K562 (cell line): ENCODE measurements around the gene IP6K1.
"Not testable (repeated sequence)": the region's sequence is repeated elsewhere in the genome, so short reads cannot be mapped to it uniquely, and the experiment has no call there.

ENCODE experiments used
- CTCF ChIP-seq, 3 experiments: IDR thresholded peaks in 2 of 3; conservative IDR thresholded peaks in 1 of 3; 2 replicates each; pipeline ENCODE4 v1.5.1; 2011 to 2012; ENCODE audit warnings: low read length in 3 of 3, mild to moderate bottlenecking in 3 of 3, control low read depth in 2 of 3, improper control_type of control experiment in 1 of 3, inconsistent platforms in 1 of 3, low read depth in 1 of 3, mixed read lengths in 1 of 3, moderate library complexity in 1 of 3; ENCODE audit not compliant: insufficient read depth in 2 of 3
- EGR1 ChIP-seq: fragments of 450-650 bp; conservative IDR thresholded peaks from 2 replicates; pipeline ENCODE4 v1.6.1; 2017; ENCODE audit warnings: mild to moderate bottlenecking
- FOXK2 ChIP-seq, 2 experiments: fragments of 450-650 bp; IDR thresholded peaks in 1 of 2; conservative IDR thresholded peaks in 1 of 2; 2 replicates each; pipeline ENCODE4 v1.6.1; 2016; ENCODE audit warnings: low read depth in 2 of 2, mild to moderate bottlenecking in 1 of 2
- GATAD2A ChIP-seq: fragments of 450-650 bp; IDR thresholded peaks from 2 replicates; pipeline ENCODE4 v1.6.1; 2017
- HMG20B ChIP-seq: fragments of 250-450 bp; sonication (Bioruptor Pico); IDR thresholded peaks from 2 replicates; pipeline ENCODE4 v1.5.0; 2021; ENCODE audit warnings: mild to moderate bottlenecking
- RNF2 ChIP-seq: sonication (generic); IDR thresholded peaks from 2 replicates; pipeline ENCODE4 v1.6.1; 2016
- TF ChIP-seq, protein P1 (sequence below): sonication (generic); formaldehyde crosslinking; IDR thresholded peaks from 2 replicates; pipeline ENCODE4 v1.8.1; 2023; ENCODE audit warnings: mild to moderate bottlenecking, missing genetic modification reagents, moderate library complexity
- TF ChIP-seq, protein P2 (sequence below): sonication (generic); formaldehyde crosslinking; IDR thresholded peaks from 2 replicates; pipeline ENCODE4 v1.8.1; 2023; ENCODE audit warnings: mild to moderate bottlenecking, missing genetic modification reagents

GRCh38 chr3:49748874-49749273 is 37.5 kb downstream of the IP6K1 start:
- TF ChIP-seq CTCF (IDR thresholded peaks at IDR 0.05 in 2 of 3, conservative IDR thresholded peaks at IDR 0.05 in 1 of 3; ENCODE audit: insufficient read depth in 2 of 3, low read depth in 1 of 3, low read length in 3 of 3); FOXK2 (conservative IDR thresholded peaks at IDR 0.05 in 1 of 2, IDR thresholded peaks at IDR 0.05 in 1 of 2; ENCODE audit: low read depth in 2 of 2); HMG20B (CRISPR knock-in tag); EGR1; GATAD2A; RNF2: not testable (repeated sequence)
- TF ChIP-seq, protein P1, sequence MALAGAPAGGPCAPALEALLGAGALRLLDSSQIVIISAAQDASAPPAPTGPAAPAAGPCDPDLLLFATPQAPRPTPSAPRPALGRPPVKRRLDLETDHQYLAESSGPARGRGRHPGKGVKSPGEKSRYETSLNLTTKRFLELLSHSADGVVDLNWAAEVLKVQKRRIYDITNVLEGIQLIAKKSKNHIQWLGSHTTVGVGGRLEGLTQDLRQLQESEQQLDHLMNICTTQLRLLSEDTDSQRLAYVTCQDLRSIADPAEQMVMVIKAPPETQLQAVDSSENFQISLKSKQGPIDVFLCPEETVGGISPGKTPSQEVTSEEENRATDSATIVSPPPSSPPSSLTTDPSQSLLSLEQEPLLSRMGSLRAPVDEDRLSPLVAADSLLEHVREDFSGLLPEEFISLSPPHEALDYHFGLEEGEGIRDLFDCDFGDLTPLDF (CRISPR knock-in tag) = not testable (repeated sequence)
- TF ChIP-seq, protein P2, sequence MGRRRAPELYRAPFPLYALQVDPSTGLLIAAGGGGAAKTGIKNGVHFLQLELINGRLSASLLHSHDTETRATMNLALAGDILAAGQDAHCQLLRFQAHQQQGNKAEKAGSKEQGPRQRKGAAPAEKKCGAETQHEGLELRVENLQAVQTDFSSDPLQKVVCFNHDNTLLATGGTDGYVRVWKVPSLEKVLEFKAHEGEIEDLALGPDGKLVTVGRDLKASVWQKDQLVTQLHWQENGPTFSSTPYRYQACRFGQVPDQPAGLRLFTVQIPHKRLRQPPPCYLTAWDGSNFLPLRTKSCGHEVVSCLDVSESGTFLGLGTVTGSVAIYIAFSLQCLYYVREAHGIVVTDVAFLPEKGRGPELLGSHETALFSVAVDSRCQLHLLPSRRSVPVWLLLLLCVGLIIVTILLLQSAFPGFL = not testable (repeated sequence)
